Neural progenitor cell (in vitro differentiated cells): ENCODE results near the gene LKAAEAR1. TPM values are rescaled to one million over a fixed set of nuclear protein-coding genes. Genes with fewer than 3 reads are reported as not detected.
A peak's percentile ranks its signal among the peaks of the same experiment; 100 is the strongest.

Experiments
- DNase-seq: peaks from one replicate; pipeline ENCODE4 v3.0.0-alpha.2; 2016; ENCODE audit warnings: low spot score
- H2AFZ ChIP-seq: fragments of 200-600 bp; sonication (generic); replicated peaks from 2 replicates; pipeline ENCODE4 v1.6.1; 2016; ENCODE audit warnings: antibody characterized with exemption
- H3F3A ChIP-seq: fragments of 200-600 bp; sonication (generic); 2 replicates; pipeline ENCODE4 v1.6.1; 2016; ENCODE audit warnings: antibody characterized with exemption, low read depth
- H3K27ac ChIP-seq: fragments of 200-600 bp; sonication (generic); 2 replicates; pipeline ENCODE4 v1.5.1; 2016; ENCODE audit warnings: mild to moderate bottlenecking
- H3K27me3 ChIP-seq: fragments of 200-600 bp; sonication (generic); 2 replicates; pipeline ENCODE4 v1.6.1; 2016; ENCODE audit warnings: mild to moderate bottlenecking, moderate library complexity
- H3K36me3 ChIP-seq: fragments of 200-600 bp; sonication (generic); 2 replicates; pipeline ENCODE4 v1.5.1; 2016
- H3K4me1 ChIP-seq: fragments of 200-600 bp; sonication (generic); 2 replicates; pipeline ENCODE4 v1.6.1; 2016; ENCODE audit warnings: mixed run types
- H3K4me2 ChIP-seq: fragments of 200-600 bp; sonication (generic); 2 replicates; pipeline ENCODE4 v1.6.1; 2016
- H3K4me3 ChIP-seq: fragments of 200-600 bp; sonication (generic); 2 replicates; pipeline ENCODE4 v1.5.1; 2016
- H3K79me2 ChIP-seq: fragments of 200-600 bp; sonication (generic); 2 replicates; pipeline ENCODE4 v1.6.1; 2016; ENCODE audit warnings: low read depth
- H3K9ac ChIP-seq: fragments of 200-600 bp; sonication (generic); 2 replicates; pipeline ENCODE4 v1.6.1; 2016
- H3K9me3 ChIP-seq: fragments of 200-600 bp; sonication (generic); 2 replicates; pipeline ENCODE4 v1.5.1; 2016; ENCODE audit warnings: low read depth
- H4K20me1 ChIP-seq: fragments of 200-600 bp; sonication (generic); 2 replicates; pipeline ENCODE4 v1.6.1; 2016; ENCODE audit warnings: low read depth
- H3K27ac Mint-ChIP-seq: 3 replicates; pipeline ENCODE4 v1.8.0; 2021; ENCODE audit warnings: mixed read lengths
- H3K27me3 Mint-ChIP-seq: 2 replicates; pipeline ENCODE4 v1.8.0; 2022; ENCODE audit warnings: low read depth, mild to moderate bottlenecking, inconsistent platforms, moderate library complexity, mixed read lengths; ENCODE audit not compliant: insufficient read depth
- H3K36me3 Mint-ChIP-seq: 3 replicates; pipeline ENCODE4 v1.8.0; 2021; ENCODE audit warnings: mixed read lengths
- H3K4me1 Mint-ChIP-seq: 3 replicates; pipeline ENCODE4 v1.8.0; 2021; ENCODE audit warnings: mixed read lengths
- H3K4me3 Mint-ChIP-seq: 3 replicates; pipeline ENCODE4 v1.8.0; 2021; ENCODE audit warnings: mild to moderate bottlenecking, moderate library complexity, mixed read lengths
- H3K9me3 Mint-ChIP-seq: 3 replicates; pipeline ENCODE4 v1.8.0; 2020; ENCODE audit warnings: mixed read lengths
- CTCF ChIP-seq: fragments of 200-600 bp; sonication (generic); IDR thresholded peaks from 2 replicates; pipeline ENCODE4 v1.5.1; 2017; ENCODE audit warnings: antibody characterized with exemption, mild to moderate bottlenecking
- EZH2 ChIP-seq: fragments of 200-600 bp; sonication (generic); IDR thresholded peaks from 2 replicates; pipeline ENCODE4 v1.6.1; 2017; ENCODE audit warnings: antibody characterized with exemption, mild to moderate bottlenecking, moderate library complexity
- EZH2phosphoT487 ChIP-seq: fragments of 200-600 bp; sonication (generic); IDR thresholded peaks from 2 replicates; pipeline ENCODE4 v1.6.1; 2017; ENCODE audit warnings: antibody characterized with exemption
- total RNA-seq: library from RNA; depleted of rRNA; stranded (reverse); fragments of >200 nt; gene quantifications from 2 replicates; pipeline ENCODE4 v1.2.3, GENCODE V29; 2015; ENCODE audit warnings: low replicate concordance

The LKAAEAR1 gene
- total RNA-seq, 1 donor from 2014 or later: not detected

GRCh38 chr20:64096535-64096934 lies 12.3 kb upstream of the LKAAEAR1 start:
- peaks cover 9% of the 10 kb centered on the region for H3F3A ChIP-seq
- Mint-ChIP-seq H3K36me3 (peaks cover 3% of the 10 kb centered on the region), H3K4me3 (peak overlapping the region; percentile 0), H3K4me1 (peaks cover 14% of the 10 kb centered on the region), H3K9me3 (peaks cover 3% of the 10 kb centered on the region), H3K27ac (no peak overlapping the region), H3K27me3 (peaks cover 21% of the 10 kb centered on the region)
- no peak overlapping the region for H3K27ac ChIP-seq
- H3K36me3 ChIP-seq: no peaks in the 10 kb centered on the region
- H3K4me2 ChIP-seq: no peak overlapping the region
- H4K20me1 ChIP-seq: no peaks in the 10 kb centered on the region
- H2AFZ ChIP-seq: no peak overlapping the region
- peaks cover 32% of the 10 kb centered on the region for H3K27me3 ChIP-seq
- H3K9me3 ChIP-seq: no peaks in the 10 kb centered on the region
- no peaks in the 10 kb centered on the region for H3K79me2 ChIP-seq
- TF ChIP-seq CTCF (no peak), EZH2 (no peak), EZH2phosphoT487 (no peak)
- H3K4me1 ChIP-seq: peaks cover 3% of the 10 kb centered on the region
- no peak overlapping the region for H3K4me3 ChIP-seq
- H3K9ac ChIP-seq: no peak overlapping the region
- no peak for DNase-seq

GRCh38 chr20:64095927-64096326 lies 11.7 kb upstream of the LKAAEAR1 start:
- no peak overlapping the region for H3K4me3 Mint-ChIP-seq
- no peak overlapping the region for H3K4me3 ChIP-seq
- DNase-seq: no peak

GRCh38 chr20:64095455-64095854 lies 11.3 kb upstream of the LKAAEAR1 start:
- Mint-ChIP-seq H3K4me3 (no peak overlapping the region), H3K4me1 (peaks cover 13% of the 10 kb centered on the region), H3K27ac (no peak overlapping the region), H3K9me3 (peaks cover 3% of the 10 kb centered on the region), H3K36me3 (peaks cover 3% of the 10 kb centered on the region), H3K27me3 (peaks cover 15% of the 10 kb centered on the region)
- Histone ChIP-seq H3K4me2 (no peak overlapping the region), H3K27me3 (peaks cover 25% of the 10 kb centered on the region), H3K9ac (no peak overlapping the region), H3K9me3 (no peaks in the 10 kb centered on the region), H3K27ac (no peak overlapping the region), H2AFZ (no peak overlapping the region), H3F3A (peaks cover 9% of the 10 kb centered on the region), H3K36me3 (no peaks in the 10 kb centered on the region), H4K20me1 (no peaks in the 10 kb centered on the region), H3K4me3 (no peak overlapping the region), H3K4me1 (peaks cover 3% of the 10 kb centered on the region), H3K79me2 (no peaks in the 10 kb centered on the region)
- DNase-seq: no peak
- TF ChIP-seq EZH2: no peak
- no peak for TF ChIP-seq EZH2phosphoT487
- TF ChIP-seq CTCF: no peak

More at GRCh38 chr20:64095927-64096326, 11.7 kb upstream of the LKAAEAR1 start:
- H3K79me2 ChIP-seq: no peaks in the 10 kb centered on the region
- no peak overlapping the region for H3K27ac ChIP-seq
- H3K4me1 Mint-ChIP-seq: peaks cover 13% of the 10 kb centered on the region
- no peak for TF ChIP-seq EZH2phosphoT487
- TF ChIP-seq EZH2: no peak
- no peak for TF ChIP-seq CTCF
- H3K9me3 Mint-ChIP-seq: peaks cover 3% of the 10 kb centered on the region
- H3K4me2 ChIP-seq: no peak overlapping the region
- no peak overlapping the region for H2AFZ ChIP-seq
- H4K20me1 ChIP-seq: no peaks in the 10 kb centered on the region
- H3K27me3 ChIP-seq: peaks cover 29% of the 10 kb centered on the region
- peaks cover 9% of the 10 kb centered on the region for H3F3A ChIP-seq
- H3K9me3 ChIP-seq: no peaks in the 10 kb centered on the region
- no peaks in the 10 kb centered on the region for H3K36me3 ChIP-seq
- H3K9ac ChIP-seq: no peak overlapping the region
- no peak overlapping the region for H3K27ac Mint-ChIP-seq
- H3K36me3 Mint-ChIP-seq: peaks cover 3% of the 10 kb centered on the region
- H3K4me1 ChIP-seq: peaks cover 3% of the 10 kb centered on the region
- H3K27me3 Mint-ChIP-seq: peaks cover 16% of the 10 kb centered on the region
